ENCODE measurements around the gene GRIK3.

Gene GRIK3

GRCh38 chr1:36948606-36949005 lies 85.7 kb downstream of the GRIK3 start:
- DNase-seq (ENCODE audit: low read depth) = no peak
- H3K4me3 ChIP-seq (ENCODE audit: low read depth, low read length) = no peak overlapping the region
- TF ChIP-seq, protein P1, sequence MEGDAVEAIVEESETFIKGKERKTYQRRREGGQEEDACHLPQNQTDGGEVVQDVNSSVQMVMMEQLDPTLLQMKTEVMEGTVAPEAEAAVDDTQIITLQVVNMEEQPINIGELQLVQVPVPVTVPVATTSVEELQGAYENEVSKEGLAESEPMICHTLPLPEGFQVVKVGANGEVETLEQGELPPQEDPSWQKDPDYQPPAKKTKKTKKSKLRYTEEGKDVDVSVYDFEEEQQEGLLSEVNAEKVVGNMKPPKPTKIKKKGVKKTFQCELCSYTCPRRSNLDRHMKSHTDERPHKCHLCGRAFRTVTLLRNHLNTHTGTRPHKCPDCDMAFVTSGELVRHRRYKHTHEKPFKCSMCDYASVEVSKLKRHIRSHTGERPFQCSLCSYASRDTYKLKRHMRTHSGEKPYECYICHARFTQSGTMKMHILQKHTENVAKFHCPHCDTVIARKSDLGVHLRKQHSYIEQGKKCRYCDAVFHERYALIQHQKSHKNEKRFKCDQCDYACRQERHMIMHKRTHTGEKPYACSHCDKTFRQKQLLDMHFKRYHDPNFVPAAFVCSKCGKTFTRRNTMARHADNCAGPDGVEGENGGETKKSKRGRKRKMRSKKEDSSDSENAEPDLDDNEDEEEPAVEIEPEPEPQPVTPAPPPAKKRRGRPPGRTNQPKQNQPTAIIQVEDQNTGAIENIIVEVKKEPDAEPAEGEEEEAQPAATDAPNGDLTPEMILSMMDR (conservative IDR thresholded peaks at IDR 0.05; ENCODE audit: low read depth, low read length) = no peak

- no peak for DNase-seq (ENCODE audit: low read depth)
- no peak overlapping the region for H3K4me3 ChIP-seq (ENCODE audit: low read depth, low read length)
- TF ChIP-seq, protein P1 (conservative IDR thresholded peaks at IDR 0.05; ENCODE audit: low read depth, low read length) = no peak
These were observed 86.2 kb downstream of the GRIK3 start for GRCh38 chr1:36948147-36948546.

GRCh38 chr1:36947384-36947783 lies 86.9 kb downstream of the GRIK3 start:
- TF ChIP-seq, protein P1 (conservative IDR thresholded peaks at IDR 0.05; ENCODE audit: low read depth, low read length) = no peak
- H3K4me3 ChIP-seq (ENCODE audit: low read depth, low read length) = no peak overlapping the region
- no peak for DNase-seq (ENCODE audit: low read depth)

- DNase-seq (ENCODE audit: low read depth) = no peak
- H3K4me3 ChIP-seq (ENCODE audit: low read depth, low read length) = no peak overlapping the region
- TF ChIP-seq, protein P1 (conservative IDR thresholded peaks at IDR 0.05; ENCODE audit: low read depth, low read length) = no peak
These were observed 89.4 kb downstream of the GRIK3 start for GRCh38 chr1:36944883-36945282.

- H3K4me3 ChIP-seq (ENCODE audit: low read depth, low read length) = no peak overlapping the region
- TF ChIP-seq, protein P1 (conservative IDR thresholded peaks at IDR 0.05; ENCODE audit: low read depth, low read length) = no peak
- DNase-seq (ENCODE audit: low read depth) = no peak
These were observed 92.2 kb downstream of the GRIK3 start for GRCh38 chr1:36942148-36942547.

DNA sequence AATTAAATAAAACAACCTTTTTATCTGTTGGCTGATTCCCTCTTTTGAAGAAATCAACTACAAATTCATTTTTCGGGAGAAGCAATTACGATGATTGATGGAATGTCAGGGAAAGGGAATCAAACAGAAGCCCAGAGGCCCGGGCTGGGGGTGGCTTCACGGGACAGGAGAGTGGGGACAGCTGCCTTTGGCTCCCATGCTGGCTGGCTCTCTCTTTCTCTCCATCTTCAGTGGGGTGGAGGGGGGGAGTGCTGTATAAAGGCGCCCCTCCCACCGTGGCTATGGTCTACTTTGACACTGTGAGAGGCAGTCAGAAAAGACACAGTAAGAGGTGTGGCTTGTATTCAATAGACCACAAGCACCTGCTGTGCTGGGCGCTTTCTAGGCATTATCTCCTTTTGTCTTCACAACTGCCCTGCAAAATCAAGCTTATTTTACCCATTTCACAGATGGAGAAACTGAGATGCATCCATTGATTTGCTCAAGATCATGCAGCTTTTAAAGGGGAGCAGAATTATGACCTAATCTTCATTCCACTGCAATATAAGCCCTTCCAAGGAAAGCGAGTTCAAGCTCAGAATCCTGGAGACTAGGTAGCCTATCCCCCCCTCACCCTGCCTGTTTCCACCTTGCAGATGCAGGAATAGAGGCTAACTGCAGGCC lies 92.9 kb downstream of the GRIK3 start:
- no peak for DNase-seq (ENCODE audit: low read depth)
- H3K4me3 ChIP-seq (ENCODE audit: low read depth, low read length) = no peak overlapping the region
- TF ChIP-seq, protein P1 (conservative IDR thresholded peaks at IDR 0.05; ENCODE audit: low read depth, low read length) = no peak

- DNase-seq (ENCODE audit: low read depth) = no peak
- no peak overlapping the region for H3K4me3 ChIP-seq (ENCODE audit: low read depth, low read length)
- TF ChIP-seq, protein P1 (conservative IDR thresholded peaks at IDR 0.05; ENCODE audit: low read depth, low read length) = no peak
These were observed 95.5 kb downstream of the GRIK3 start for GRCh38 chr1:36938819-36939218.

Data from choroid plexus epithelial cell (primary cell).